GM19025 (cell line): Measurements from ENCODE around the gene RIPK4.
"Not testable (repeated sequence)": the region's sequence is repeated elsewhere in the genome, so short reads cannot be mapped to it uniquely, and the experiment has no call there.

Experiments
- ATAC-seq: cut with Tn5 transposase; IDR thresholded peaks from one replicate; pipeline ENCODE4 v1.9.1; 2021; ENCODE audit warnings: mild to moderate bottlenecking, low read depth, moderate library complexity; ENCODE audit not compliant: unreplicated experiment

The RIPK4 gene

DNA sequence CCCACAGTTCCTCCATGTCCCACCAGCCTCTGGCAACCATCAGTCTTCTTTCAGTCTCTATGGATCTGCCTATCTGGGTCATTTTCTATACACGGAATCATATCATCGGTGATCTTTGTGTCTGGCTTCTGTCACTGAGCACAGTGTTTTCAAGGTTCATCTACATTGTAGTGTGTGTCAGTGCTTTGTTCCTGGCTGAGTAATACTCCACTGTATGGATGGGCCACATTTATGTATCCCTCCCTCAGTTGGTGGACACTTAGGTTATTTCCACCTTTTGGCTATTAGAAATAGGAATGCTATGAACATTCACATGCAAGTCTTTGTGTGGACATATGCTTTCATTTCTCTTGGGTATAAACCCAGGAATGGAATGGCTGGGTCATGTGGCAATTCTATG lies 46.6 kb downstream of the RIPK4 start:
- no peak for ATAC-seq

DNA sequence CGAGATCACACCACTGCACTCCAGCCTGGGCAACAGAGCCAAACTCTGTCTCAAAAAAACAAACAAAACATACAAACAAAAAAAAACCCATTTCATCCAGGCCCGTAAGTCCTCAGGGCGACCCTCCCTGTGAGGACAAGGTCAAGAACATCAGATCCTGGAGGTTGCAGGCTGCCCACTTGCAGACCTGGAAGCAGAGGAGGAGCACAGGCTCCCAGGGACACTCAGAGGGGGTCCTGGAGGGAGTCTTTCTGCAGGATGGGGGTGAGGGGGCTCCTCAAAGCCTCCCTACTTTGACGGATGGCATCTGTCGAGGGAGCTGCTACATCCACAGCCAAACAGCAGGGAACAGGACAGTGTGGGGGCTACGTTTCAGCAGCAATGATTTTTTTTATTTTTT lies 47.2 kb downstream of the RIPK4 start:
- no peak for ATAC-seq

DNA sequence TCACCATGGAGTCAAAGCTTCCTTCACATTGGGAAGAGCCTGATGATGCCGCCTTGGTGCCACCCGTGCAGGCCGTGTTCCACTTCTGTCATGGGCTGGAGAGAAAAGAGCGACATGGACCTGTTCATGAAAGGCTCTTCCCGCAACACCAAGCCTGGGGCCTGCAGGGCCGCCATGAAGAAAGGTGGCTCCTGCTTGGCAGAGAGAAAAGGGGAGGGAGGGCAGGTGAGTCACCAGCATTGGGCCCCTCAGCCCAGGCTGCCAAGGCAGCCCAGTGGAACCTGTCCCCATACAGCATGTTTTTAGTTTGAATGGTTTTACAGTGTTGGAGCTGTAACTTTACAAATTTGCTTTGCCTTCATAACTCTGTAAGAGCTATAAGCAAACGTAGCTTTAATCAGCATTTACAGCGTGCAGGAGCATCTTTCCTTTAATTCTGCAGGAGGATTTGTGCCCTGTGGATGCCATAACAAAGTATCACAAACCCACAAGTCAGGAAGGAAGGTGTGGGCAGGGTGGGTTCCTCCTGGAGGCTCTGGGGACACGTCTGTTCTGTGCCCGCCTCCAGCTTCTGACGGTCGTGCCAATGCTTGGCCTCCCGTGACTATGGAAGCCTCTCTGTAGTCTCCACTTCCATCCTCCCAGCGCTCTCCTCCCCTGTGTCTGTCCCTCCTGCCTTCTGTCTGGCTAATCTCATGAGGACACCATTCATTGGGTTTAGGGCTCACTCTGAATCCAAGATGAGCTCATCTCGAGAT lies 49.1 kb downstream of the RIPK4 start:
- no peak for ATAC-seq

DNA sequence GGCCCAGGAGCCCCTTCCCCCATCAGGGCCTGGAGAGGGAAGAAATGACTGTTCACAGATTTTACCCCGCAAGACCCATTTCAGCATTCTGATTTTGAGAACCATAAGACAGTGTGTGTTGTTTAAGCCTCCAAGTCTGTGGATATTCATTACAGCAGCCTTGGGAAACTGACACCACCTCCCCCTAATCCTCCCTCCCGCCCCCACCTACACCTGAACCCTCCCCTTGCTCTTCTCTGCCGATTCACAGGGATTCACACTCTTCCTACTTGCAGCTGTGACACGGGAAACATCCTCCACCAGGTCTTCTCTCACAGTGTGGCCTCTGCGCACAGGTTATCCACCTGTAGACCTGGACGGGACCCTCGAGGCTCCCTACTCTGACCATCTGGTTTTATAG lies 50.1 kb downstream of the RIPK4 start:
- ATAC-seq = no peak

DNA sequence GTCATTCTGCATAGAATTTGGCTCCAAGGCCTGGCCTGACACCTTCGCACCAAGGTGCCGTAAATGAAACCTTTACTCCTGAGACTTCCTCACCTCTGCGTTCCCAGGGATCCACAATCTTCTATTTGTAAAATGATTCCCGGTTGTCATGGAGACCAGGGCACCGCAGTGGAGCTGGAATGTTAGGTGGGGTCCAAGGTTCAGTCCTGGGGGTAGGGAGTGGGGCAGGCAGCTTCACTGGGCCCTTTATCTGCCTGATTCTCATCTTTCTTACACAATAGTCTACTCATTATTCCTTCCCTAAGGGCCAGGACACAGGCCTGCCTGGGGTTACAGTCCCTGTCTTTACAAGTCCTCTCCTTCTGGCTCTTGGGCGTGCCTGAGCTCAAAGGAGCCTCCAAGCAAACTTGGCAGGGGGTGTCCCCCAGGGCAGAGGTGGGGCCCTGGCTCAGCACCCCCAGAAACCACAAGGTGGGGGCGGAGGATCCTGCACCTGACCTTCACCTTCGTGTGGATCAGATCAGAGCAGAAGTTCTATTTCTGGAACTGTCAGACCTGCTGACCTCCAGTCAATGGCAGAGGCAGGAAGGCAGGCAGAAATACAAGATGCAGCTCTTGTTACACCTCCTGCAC lies 51.1 kb downstream of the RIPK4 start:
- no peak for ATAC-seq

DNA sequence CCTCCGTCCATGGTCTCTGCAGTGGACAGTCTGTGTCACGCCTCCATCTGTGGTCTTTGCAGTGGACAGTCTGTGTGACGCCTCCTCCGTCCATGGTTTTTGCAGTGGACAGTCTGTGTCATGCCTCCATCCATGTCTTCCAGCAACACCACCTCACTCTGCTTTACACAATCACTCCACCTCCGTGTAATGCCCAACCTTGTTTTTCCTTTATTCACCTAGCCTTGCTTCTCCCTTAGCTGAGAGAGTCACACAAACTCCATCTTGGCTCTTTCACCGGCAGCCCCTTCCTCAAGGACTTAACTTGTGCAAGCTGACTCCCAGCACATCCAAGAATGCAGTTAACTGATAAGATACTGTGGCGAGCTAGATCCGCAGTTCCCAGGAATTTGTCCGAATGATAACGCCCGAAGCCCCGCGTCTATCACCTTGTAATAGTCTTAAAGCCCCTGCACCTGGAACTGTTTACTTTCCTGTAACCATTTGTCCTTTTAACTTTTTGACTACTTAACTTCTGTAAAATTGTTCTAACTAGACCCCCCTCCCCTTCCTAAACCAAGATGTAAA lies 52.5 kb downstream of the RIPK4 start:
- not testable (repeated sequence) for ATAC-seq

DNA sequence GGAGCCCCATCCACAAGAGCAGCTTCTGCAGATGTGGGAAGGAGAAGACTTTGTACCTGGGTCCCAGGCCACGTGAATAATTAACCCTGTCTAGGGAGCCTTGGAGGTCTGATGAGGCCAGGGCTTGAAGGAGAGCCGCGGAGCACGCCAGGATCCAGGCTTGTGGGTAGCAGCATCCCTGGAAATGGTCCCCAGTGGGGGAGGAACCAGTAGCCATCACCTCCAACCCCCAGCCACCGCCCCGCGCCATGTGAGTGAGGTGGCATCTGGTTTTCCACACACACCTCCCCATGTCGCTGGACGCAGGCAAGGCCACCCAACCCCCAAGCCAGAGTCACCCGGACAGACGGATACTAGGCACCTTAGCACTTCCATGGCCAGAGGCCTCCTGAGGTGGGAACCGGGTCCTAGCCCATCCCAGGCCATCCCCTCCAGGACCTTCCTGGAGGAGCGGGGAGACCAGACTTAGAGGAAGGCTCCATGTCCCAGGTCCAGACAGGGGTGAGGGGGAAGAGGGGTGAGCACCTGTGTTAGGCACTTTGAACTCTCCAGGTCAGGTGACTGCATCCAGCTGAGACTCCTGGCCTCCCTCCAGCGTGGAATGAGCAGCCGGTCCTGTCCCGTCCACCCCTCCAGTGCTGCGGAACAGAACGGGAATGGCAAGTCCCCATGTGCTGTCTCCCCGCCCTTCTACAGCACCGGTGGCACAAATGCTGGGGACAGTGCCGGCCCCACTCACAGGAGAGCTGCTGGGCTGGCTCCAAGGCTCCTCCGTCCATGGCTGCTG lies 53.2 kb downstream of the RIPK4 start:
- ATAC-seq = no peak

DNA sequence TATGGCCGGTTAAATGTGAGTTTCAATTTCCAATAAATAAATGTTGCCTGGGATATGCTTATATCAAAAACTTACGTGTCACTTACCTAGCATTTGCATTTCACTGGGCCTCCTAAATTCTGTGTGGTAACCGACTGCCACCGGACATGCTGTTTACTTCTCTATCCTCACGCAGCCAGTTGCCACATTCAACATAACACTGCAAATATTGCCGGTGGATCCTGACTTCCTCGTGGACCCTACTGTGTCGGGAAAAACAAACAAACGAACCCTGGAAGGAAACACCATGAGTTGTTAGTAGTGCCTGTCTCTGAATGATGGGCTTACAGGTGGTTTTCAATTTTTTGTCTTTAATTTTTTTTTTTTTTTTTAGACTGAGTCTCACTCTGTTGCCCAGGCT lies 54.1 kb downstream of the RIPK4 start:
- ATAC-seq = no peak

DNA sequence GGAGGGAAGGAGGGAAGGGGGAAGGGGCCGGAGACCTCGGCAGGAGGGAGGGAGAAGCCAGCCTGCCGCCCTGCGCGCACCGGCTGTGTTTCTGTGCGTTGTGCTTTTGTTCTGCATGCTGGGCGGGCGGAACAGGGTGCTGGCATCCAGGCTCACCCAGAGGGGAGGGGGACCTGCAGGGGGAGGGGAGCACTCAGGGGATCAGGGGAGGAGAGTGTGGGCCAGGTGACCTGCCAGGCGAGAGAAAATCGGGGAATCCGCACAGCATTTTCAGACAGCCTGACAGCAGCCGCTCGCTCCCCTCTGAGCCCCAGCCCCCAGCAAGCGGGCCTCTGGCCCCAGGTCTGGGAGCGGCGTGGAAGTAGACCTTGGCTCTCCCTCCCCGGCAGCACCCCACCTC lies 54.7 kb downstream of the RIPK4 start:
- no peak for ATAC-seq

DNA sequence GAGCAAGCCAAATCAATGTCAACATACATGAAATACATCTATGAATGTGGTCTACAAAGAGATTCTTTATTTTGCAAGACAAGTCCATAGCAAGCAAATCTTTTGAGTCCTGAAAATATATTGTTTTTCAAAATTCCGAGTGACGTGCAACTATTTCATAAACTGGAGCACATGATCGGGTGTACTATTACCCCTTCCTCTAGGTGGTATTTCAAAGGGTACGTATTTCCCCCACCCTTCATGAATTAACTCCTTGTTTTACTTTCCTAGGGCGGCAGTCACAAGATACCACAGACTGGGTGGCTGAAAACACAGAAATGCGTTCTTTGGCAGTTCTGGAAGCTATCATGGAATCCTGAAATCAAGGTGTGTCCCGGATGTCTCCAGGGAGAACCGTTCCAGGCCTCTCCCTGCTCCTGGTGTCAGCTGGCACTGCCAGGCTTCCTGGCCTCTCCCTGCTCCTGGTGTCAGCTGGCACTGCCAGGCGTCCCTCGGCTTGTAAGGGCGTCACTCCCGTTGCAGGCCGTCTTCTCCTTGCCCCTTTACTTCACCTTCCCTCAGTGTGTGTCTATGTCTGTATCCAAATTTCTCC lies 55.3 kb downstream of the RIPK4 start:
- no peak for ATAC-seq

DNA sequence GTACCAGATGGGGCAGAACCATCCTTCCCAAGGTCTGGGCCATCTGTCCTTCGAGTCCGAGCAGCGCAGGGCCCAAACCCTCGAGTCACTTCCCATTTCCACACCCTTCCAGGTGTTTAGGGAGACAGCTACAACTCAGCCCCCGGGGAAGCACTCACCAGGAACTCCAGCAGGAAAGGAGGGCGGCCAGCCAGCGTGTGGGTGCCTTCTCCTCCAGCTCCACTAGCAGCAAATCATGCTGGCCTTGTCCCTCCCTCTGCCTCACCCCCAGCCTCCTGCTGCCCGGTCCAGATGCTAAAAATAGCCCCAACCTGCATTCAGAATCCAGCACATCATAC lies 56.1 kb downstream of the RIPK4 start:
- no peak for ATAC-seq

DNA sequence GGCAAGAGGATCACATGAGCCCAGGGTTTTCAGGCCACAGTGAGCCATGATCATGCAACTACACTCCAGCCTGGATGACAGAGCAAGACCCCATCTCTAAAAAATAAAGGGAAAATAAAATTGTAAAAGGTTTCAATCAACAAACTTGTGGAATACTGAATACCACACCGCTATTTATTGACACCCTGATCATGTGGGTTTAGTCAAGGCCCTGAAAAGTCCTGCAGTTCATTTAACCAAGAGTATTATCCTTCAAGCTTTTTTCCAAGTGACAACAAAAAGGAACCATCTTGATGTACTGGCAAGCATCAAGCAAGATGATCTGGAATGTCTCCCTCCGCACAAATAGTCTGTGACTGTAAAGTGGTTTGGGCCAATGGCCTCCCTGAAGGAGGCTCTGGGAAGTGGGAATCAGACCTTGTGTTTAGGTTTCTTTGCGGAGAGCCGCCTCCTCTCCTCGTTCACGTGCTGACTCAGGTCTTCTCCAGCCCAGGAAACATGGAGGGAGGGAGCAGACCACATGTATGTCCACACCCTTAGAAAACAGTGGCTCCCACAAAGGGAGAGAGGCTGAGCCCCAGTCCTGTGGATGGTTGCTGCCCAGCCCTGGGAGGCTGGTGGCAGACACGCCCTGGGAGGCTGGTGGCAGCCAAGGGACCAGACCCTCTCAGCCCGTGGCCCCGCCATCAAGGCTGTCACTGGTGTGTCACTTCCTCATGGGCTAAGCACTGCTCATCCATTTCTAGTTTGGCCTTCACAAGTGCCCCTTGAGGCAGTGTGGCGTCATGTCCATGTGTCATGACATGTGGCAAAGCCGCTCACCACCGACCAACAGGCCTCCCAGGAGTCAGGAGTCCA lies 56.7 kb downstream of the RIPK4 start:
- no peak for ATAC-seq

DNA sequence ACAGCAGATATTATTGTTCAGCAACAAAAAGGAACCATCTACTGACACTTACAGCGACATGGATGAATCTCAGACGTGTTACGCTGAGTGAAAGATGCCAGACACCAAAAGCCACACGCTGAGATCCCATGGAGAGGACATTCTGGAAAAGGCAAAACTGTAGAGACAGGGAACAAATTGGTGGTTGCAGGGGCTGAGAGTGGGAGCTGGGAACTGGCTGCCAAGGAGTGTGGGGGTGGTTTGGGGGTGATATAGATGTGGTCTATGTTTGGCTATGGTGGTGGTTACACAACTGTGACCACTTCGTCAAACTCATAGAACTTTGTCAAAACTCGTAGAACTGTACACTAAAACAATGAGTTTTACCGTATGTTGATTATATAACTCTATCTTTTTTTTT lies 57.7 kb downstream of the RIPK4 start:
- ATAC-seq = no peak

DNA sequence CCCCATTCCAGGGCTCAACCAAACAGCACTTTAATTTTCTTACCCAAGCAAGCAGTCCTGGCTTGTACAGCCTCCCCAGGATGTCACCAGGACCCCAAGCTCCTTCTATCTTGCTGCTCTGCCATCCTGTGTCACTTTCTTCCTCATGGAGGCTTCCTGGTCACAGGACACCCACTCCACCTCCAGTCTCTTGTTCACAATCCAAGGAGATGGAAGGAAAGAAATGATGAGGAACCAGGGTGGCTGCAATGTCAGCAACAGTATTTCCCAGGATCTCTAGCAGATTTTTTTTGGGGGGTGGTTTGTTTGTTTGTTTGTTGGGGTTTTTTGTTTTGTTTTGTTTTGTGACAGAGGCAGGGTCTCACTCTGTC lies 58.9 kb downstream of the RIPK4 start:
- ATAC-seq = no peak

DNA sequence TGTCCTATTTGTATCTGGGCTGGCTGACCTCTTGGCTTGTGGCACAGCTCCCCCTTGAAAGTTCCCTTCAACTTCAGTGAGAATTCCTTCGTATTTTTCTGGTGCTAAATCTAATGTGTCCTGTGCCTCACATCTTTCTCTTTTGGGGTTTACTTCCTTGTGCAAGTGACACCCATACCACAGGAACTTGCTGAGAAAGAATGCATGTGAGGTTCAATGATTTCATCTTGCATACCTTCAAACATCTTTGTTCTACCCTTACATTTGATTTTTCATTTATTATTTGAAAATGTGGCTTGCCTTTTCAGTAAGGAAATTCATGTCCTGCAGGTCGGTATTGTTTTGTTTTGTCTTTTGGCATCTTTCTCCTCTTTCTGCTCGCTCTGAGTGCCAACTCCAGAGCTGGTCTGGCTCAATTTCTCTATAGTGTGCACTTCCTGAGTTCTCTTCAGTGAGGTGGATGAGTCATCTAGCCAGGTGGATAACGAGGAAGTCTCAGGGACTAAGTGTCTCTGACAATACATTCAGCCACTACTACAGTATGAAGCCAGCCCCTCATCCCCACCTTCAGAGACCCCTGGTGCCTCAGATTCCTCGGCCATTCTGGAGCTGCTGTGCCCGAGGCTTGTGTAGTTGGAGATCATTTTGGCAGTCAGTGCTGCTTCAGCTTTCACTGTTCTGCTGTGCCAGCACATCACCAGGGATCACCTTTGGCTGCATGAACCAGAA lies 59.5 kb downstream of the RIPK4 start:
- ATAC-seq = no peak

DNA sequence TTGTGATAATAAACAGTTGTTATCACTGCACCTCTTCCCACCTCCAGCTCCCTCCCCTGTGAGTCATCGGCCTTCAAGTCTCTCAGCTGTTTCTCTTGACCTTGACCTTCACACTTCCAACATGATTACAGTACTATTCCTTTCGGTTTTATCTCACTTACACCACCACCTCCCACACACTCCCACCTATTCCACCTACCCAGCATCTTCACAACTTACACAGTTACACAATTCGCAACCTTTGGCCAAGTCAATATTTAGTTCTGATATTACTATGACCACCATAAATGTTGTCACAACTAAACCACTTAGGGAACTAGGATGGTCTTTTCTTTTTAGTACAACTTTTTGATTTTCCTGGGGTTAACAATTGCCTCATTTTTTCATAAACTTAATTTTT lies 60.2 kb downstream of the RIPK4 start:
- no peak for ATAC-seq

DNA sequence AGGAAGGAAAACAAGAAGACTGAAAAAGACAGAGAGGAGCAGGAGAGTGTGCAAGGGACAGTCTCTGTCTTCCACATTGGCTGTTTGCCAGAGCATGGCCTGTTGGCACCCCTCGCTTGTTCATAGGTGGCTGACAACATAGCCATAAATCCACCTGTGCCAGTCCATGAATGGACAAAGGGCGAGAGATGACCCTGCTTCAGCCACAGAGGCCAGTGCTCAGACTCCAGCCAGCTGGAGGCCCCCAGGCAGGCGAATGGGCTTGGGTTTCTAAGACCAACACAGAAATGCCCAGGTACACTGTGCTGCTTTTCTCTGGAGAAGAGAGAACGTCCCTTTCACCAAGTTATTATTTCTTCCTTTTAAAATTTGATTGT lies 60.6 kb downstream of the RIPK4 start:
- ATAC-seq = no peak

DNA sequence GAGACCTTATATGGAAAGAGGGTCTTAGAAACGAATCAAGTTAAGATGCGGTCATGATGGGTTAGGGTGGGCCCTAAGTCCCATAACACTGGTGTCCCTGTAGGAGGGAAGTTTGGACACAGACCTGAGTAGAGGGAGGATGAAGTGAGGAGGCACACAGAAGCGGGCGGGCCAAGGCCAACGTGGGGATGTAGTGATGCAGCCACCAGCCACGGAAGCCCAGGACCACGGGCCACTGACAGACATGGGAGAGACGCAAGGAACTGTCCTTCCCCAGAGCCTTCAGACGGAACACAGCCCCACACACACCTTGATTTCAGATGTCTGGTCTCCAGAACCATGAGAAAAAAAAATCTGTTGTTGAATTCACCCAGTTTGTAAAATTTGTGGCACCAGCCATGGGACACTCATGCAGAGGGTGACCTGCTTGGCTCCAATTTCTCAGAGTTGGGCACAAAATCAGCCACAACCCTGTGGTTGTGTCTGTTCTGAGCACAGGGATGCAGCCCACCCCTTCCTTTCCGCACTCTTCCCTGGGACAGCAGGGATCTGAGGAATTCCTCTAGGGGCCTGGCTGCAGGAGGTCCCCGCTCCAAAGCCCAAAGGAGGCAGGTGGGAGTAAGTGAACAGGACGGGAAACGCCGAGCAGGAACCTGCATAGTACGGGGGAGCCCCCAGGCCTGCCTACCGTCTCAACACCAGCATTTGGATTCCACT lies 61.1 kb downstream of the RIPK4 start:
- ATAC-seq = no peak
